DMS53 treated with DMSO at 0.1 percent for 48 hours (cell line): Measurements from ENCODE around the gene AP3D1.

Experiments
- DNase-seq: peaks from one replicate; lab custom pipeline; 2025; ENCODE audit not compliant: unreplicated experiment; lab: John Stamatoyannopoulos, UW

The AP3D1 gene

DNA sequence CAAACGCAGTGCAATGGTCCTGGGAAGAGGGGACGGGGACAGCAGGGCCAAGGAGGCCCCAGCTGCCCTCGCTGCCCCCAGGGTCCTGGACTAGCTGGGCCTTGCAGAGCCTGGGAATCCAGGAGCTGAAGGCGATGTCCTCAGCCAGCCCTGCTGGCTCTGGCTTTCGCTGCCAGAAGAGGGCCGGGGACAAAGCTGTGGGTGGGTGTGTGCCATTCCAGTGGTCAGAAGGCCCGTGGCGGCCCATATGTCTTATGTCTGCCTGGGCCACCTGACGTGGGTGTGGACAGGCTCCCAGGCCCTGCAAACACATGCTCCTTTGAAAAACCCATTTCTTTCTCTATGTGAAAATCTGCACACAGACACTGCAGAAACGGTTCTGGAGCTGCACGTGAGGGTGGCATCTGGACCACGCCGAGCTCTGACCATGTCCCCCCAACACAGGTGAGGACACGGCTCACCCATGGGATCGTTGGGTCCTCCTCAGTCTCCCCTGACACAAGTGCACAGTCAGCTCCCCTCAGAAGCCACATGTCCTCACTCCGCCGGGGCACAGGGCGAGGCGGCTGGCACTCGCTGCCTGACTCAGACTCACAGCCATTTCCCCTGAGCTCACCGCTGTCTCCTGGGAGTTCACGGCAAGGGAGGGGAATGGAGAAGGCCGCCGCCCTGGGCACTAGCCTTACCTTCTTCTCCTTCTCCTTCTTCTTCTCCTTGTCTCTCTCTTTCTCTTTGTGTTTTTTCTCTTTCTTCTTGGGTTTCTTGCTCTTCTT is 37.7 kb downstream of the AP3D1 start:
- DNase-seq, result no peak

DNA sequence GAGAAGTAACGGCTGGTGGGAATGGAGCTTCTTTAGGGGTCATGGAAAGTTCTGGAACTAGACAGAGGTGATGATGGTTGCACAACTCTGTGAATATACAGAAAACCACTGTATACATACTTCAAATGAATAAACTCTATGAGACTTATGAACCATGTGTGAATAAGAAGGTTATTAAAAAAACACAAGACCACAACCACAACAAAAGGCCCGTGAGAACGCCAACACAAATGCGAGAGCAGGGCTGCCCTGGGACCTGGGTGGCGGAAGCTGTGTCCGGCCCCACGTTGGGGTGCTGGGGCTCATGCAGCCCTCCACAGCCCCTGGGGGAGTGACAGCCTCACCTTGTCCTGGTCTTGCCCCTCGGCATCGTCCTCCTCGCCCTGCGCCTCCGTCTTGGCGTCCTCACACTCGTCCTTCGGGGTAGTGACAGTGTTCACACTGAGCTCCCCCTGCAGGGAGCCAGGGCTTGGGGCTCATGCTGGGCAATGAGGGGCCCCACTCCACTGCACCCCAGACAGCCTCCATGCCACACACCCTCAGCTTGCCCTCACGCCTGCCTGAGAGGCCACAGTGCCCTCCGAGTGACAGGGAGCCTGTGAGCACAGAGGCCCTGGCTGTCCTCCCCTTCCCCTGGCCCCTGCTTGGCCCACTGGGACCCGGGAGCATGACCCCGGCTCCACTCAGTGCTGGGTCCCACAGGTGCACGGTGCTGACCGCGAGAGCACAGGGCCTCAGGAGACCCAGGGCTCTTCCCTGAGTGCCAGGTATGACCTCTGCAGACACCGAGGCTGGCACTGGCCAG is 38.6 kb downstream of the AP3D1 start:
- no peak for DNase-seq

DNA sequence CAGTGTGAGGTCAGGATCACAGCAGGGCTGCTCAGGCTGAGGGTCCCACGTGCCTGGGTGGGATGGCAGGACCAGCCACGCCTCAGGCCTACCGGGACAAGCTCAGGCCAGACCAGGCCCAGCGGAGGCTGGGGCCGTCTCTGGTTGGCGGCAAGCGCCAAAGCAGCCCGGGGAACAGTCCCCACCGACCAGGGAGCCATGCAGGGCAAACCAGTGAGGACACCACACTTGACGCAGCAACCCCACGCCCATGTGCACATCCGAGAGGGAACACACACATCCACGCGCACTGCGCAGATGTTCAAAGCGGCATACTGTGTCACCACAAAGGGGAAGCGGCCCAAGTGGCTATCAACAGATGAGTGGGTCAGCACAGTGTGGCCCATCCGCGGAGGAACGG is 39.5 kb downstream of the AP3D1 start:
- DNase-seq, result no peak

DNA sequence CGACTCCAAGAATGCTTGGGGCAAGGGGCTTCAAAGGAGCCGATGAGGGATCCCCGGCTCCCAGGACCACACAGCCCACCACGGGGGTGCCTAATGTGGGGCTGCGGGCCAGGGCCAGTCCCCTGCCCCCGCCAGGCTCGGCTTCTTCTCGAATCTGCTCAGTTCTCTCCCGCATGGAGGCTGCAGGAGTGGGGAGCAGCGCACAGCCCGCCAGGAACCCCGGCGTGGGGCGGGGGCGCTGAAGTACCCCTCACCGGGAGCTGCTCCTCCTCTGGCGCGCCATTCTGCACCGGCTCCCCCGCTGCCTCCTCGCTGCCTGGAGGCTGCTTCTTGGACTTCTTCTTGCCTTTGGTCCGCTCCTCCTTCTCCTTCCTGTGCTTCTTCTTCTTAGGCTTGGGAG is 39.9 kb downstream of the AP3D1 start:
- no peak for DNase-seq

DNA sequence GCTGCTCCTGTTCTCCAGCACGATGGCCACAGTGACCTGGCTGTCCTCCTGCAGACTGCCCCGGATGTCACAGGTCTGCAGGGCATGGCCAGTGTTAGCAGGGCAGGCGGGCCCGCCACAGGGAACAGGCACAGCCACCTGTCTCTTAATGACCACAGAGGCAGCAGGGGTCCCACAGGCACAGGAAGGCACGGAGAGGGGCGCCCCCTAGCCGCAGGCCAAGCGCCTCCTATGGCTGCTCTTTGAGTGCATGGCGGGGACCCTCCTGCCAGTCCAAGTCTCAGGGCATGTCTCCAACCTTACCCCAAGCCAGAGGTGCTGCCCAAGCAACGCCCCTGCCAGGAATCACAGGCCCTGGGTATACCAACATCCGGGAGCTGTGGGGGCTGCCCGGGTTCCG is 40.5 kb downstream of the AP3D1 start:
- DNase-seq, result no peak

DNA sequence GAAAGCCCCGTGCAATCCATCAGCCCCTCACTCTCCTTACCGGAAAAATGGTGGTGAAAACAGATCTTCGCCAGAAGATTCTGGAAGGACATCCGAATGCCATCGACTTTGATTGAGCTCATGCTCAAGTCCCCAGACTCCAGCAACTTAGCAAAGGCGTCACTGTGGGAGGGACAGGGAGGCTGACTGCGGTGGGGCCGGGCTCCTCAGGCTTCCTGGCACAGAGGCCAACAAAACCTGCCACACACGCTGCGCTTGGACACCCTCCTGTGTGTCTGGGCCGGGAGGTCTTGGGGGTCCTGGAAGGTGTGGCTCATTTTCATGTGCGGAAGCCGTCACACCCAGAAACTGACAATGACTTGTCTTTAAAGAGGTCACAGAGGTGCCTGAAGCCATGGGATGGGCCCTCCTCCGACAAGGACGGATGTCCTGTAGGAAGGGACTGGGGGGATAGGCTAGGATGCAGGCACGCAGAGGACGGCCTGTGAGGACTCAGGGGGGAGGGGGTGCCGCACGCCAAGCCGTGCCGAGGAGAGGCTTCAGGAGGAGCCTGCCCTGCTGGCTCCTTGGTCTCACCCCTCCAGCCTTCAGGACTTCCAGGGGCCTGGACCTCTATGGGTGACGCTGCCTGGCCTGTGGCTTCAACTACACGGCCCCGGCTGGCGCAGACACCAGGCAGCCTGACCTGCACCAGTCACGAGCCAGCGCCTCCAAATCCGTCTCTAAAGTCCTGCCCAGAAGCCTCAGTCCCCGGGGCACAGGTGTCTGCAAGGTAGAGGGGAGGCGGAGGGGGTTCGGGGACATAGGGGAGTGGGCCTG is 42.1 kb downstream of the AP3D1 start:
- no peak for DNase-seq

DNA sequence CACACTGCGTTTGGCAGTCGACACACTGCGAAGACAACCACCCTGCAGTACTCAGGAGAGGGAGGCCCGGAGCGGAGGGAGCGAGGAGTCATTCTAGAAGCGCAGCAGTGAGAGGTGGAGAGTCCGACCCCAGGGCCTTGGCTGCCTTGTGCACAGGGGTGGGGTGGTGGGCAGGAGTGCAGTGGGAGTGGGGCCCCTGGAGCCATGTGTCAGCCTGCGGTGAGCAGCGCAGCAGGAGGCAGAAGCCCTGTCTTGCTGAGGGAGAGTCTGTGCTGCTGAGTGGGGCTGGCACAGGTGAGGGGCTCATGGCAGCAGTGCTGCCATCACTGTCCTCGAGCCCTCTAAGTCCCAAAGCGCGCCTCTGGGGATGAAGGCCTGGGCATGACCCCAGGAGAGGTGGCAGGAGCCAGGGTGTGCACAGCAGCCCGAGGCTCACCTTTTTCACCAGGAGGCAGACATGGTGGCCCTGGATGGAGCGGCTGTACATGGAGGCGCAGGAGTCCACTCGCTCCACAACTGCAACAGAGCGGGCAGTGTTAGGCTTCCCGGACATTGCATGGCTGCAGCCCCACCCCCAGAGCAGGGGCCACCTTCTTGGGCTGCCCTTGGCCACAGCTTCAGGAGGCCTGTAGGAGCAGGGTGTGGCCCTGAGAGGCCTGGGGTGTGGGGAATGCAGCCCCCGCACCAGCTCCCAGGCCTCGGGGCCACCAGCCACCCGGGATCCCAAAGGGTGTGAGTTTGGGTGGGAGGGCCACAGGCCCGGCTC is 42.9 kb downstream of the AP3D1 start:
- DNase-seq, result no peak

DNA sequence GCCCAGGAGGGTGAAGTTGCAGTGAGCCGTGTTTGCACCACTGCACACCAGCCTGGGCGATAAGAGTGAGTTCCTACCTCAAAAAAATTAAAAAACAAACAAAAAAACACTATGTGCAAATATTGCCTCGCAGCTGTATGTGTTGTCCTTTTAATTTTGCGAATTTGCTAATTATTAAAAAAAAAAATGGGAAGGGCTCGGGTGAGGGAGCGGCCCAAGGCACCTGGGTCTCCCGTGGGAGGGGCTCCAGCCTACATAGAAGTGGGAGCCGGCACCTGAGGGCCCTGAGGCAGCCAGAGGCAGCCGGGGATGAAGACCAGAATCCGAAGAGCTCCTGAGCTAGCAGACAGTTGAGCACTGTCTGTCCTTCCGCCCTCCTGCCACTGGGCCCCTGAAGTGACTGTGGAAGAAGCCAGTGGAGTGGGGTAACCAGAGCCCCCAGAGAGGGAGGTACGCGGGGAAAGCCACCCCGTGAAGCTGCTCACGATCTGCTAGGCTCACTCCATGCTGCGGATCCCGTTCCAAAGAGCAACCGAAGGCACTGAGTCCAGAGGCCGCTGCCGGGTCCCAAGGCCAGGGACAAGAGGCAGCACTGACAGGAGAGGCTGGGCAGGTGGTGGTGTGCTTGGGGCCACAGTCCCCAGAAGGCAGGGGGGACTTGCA is 48.2 kb downstream of the AP3D1 start:
- DNase-seq, result no peak

DNA sequence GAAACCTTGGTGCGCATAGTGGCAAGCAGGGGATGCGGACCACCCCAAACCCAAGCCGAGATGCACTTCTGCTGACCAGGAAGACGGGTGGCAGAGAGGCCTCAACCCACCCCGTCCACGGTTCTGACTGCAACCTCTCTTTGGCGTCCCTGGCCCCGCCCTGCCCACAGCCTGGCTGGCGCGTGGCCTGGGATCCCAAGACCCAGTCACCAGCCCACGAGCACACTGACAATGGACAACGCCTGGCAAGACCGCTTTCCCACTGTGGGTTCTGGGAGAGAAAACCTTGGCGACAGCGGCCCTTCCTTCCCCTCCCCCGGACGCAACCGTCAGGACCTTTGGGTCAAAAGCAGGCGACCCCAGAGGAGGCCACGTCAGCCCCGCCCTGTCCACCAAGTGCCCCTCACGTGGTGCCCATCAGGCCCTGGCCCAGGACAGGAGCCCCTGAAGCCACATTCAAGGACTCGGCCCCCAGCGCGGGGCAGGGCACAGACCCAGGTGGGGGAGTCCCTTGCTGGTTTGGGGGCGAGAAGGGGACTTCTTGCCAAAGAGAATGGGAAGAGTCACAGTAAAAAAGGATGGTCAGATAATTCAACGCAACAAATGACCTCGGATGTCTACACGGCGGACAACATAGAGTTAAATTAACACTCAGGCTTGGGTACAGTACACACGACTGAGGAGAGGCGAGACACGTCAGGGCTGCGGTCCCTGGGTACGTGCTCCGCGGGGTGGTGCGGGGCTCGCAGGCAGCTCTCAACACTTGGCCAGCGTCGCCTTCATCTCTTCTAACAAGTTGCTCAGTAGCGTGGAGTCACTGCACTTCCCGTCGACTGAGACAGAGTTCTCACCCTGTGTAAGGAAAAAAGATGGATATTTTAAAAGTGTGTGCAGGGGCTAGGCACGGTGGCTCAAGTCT is 49.7 kb downstream of the AP3D1 start:
- DNase-seq, result no peak

DNA sequence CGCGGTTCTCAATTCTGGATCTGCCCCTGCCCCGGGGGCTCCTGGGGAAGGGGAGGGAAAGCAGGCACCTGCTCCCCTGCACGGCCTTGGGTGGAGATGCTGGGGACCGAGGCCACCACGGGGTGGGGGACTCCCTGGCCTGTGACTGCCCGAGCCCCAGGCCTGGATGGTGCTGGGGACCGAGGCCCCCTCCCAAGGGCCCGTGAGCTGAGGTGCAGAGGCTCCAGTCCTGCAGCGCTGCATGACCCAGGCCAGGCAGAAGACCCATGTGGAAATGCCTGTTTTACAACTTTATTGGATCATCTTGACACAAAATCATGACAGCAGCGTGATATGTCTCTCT is 50.7 kb downstream of the AP3D1 start:
- no peak for DNase-seq

DNA sequence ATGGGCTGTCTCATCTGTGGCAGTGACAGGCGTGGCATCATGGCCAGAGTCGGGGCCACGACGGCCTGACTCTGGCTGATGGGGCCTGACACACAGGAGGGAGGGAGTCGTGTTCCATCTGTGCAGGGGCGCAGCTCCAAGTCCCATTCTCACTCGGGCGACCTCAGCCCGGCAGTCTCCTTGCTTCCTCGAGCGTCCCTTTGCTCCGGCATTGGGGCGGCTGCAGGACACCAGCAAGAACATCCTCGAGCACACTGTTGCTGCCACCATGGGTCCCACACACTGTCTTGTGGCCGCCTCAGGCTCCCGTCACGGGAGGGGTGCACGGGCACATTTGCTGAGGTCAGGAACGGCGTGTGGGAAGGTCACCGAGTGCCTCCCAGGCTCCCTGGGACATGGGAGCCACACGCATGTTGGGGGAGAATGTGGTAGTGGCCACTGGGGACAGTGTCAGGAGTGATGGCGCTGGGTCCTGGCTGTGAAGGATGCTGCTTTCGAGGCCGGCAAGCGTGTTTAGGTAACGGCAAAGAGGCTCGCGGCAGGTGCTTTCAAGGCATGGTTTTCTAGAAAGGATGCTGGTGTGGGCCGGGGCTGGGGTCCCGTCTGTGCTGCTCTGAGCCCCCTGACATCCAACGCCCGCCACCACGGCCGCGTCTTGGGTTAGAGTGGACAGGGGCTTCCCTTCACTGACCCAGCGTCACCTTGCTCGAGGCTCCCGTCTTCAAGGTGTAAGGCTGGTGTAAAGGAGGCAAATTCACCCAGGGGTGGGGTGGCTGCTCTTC is 51.2 kb downstream of the AP3D1 start:
- DNase-seq, result no peak

DNA sequence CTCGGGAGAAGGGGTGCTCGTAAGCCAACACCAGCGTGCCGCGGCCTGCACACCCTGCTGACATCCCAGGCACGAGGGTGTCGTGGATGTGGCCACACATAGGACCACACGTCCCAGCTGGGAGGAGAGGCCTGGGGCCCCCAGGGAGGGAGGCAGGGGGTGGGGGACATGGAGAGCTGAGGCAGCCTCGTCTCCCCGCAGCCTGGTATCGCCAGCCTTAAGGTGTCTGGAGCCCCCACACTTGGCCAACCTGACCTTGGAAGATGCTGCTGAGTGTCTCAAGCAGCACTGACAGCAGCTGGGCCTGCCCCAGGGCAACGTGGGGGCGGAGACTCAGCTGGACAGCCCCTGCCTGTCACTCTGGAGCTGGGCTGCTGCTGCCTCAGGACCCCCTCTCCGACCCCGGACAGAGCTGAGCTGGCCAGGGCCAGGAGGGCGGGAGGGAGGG is 52.3 kb downstream of the AP3D1 start:
- DNase-seq, result no peak

DNA sequence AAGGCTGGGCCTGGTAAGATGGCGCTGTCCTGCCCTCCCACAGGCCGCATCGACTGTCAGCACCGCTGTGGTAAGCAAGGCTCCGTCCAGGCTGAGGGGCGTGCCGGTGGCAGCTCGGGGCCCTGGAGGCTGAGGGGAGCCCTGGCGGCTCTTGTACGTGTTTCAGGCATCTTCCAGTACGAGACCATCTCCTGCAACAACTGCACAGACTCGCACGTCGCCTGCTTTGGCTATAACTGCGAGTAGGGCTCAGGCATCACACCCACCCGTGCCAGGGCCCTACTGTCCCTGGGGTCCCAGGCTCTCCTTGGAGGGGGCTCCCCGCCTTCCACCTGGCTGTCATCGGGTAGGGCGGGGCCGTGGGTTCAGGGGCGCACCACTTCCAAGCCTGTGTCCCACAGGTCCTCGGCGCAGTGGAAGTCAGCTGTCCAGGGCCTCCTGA is 53.5 kb downstream of the AP3D1 start:
- no peak for DNase-seq

DNA sequence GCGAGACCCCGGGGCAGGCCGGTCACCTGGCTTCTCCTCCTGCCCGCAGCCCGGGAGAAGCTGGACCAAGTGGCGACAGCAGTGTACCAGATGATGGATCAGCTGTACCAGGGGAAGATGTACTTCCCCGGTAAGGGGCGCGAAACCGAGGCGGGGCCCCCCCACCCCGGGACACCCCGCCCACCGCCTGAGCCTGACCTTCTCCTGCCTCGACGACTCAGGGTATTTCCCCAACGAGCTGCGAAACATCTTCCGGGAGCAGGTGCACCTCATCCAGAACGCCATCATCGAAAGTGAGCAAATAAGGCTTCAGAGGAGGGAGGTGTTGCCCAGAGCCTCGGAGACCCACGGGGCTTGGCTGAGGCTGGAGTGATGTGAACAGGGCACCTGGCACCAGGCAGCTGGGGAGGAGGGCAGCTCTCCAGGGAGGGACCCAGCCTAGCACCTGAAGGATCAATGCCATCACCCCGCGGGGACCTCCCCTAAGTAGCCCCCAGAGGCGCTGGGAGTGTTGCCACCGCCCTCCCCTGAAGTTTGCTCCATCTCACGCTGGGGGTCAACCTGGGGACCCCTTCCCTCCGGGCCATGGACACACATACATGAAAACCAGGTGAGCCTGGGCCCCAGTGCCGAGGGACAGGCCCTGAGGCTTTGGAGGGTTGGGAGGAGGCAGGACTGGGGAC is 54.0 kb downstream of the AP3D1 start:
- DNase-seq, result peak; percentile 53

DNA sequence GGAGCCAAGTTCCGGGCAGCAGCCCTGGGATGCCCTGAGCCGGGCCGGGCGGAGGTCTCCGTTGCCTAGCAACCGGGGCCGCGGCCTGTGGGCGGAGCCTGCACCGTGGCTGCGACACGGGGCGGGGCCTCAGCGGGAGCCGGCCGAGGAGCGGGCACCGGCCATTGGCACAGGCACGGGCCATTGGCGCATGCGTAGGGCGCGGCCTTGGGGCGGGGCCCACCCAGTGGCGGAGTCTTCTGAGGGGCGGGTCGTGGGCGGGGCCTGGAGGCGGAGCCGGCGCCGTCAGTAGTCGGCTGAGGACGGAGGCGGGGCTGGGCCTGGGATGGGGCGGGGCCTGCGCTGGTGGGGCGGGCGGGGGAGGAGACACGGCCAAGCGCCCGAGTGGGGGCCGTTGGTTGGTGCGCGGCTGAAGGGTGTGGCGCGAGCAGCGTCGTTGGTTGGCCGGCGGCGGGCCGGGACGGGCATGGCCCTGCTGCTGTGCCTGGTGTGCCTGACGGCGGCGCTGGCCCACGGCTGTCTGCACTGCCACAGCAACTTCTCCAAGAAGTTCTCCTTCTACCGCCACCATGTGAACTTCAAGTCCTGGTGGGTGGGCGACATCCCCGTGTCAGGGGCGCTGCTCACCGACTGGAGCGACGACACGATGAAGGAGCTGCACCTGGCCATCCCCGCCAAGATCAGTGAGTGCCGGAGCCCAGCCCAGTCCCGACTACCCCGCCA is 54.7 kb downstream of the AP3D1 start, which contains the start of gene IZUMO4:
TSS of gene IZUMO4 (plus strand) at position 436 of the 723 bp plus-strand sequence. CDS start at position 467, 31 bp downstream.
- peak; percentile 92 for DNase-seq

DNA sequence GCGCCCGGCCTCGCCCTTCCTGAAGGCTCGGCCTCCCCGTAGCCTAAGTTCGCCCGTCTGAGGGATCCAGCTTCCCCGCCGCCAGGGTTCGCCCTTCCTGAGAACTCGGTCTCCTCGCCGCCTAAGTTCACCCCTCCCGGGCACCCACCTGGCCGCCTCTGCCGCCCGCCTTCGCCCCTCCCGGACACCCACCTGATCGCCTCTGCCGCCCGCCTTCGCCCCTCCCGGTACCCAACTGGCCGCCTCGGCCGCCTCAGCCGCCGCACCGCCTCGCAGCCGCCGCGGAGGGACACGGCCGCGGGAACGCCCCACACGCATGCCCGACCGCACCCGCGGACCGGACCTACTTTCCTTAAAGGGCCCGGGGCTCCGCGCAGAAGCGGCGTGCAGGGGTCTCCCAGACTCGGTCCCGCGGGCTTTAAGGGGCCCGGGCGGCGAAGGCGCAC is 55.3 kb downstream of the AP3D1 start, which contains the start of gene MOB3A:
TSS of gene MOB3A (minus strand) at position 293 of the 446 bp plus-strand sequence. CDS start 17,766 bp downstream, outside the sequence.
- peak; percentile 61 for DNase-seq
